ENCODE data around the gene PADI1. TPM values are rescaled to one million over a fixed set of nuclear protein-coding genes. Genes with fewer than 3 reads are reported as not detected.

The PADI1 gene
- total RNA-seq, 4 donors from 2014 or later, result 3.2 to 24.2 (median 6.6) TPM

GRCh38 chr1:17197696-17198095, 7.2 kb upstream of the PADI1 start:
- 89 to 92% methylated on average over 7 of the region's 7 CpGs for WGBS, 2 donors
- intact Hi-C loops (cut with DNase I; ENCODE audit: low total_unique reads), result no loop called here

GRCh38 chr1:17198476-17199258, 6.3 kb upstream of the PADI1 start:
- intact Hi-C loops (cut with DNase I; ENCODE audit: low total_unique reads), result no loop called here
- peak in 1 of 2 donors; percentile 70 for DNase-seq (ENCODE audit: low spot score in 2 of 2)
- TF ChIP-seq POLR2A (IDR thresholded peaks at IDR 0.05) (no peak), CTCF (IDR thresholded peaks at IDR 0.05) (no peak)
- 66 to 69% methylated on average over 9 of the region's 9 CpGs for WGBS, 2 donors
- H3K4me3 ChIP-seq (ENCODE audit: low read depth, poor library complexity, severe bottlenecking), result no peak overlapping the region

More at GRCh38 chr1:17197696-17198095, 7.2 kb upstream of the PADI1 start:
- DNase-seq (ENCODE audit: low spot score in 2 of 2), result peak in 1 of 2 donors; percentile 78
- TF ChIP-seq POLR2A (IDR thresholded peaks at IDR 0.05) (no peak), CTCF (IDR thresholded peaks at IDR 0.05) (no peak)
- no peak overlapping the region for H3K4me3 ChIP-seq (ENCODE audit: low read depth, poor library complexity, severe bottlenecking)

GRCh38 chr1:17199267-17200044, 5.5 kb upstream of the PADI1 start:
- DNase-seq (ENCODE audit: low spot score in 2 of 2), result peak in 1 of 2 donors; percentile 60
- TF ChIP-seq POLR2A (IDR thresholded peaks at IDR 0.05) (no peak), CTCF (IDR thresholded peaks at IDR 0.05) (no peak)
- intact Hi-C loops (cut with DNase I; ENCODE audit: low total_unique reads), result no loop called here
- no peak overlapping the region for H3K4me3 ChIP-seq (ENCODE audit: low read depth, poor library complexity, severe bottlenecking)
- 83 to 87% methylated on average over 9 of the region's 9 CpGs for WGBS, 2 donors

- no peak overlapping the region for H3K4me3 ChIP-seq (ENCODE audit: low read depth, poor library complexity, severe bottlenecking)
- intact Hi-C loops (cut with DNase I; ENCODE audit: low total_unique reads), result no loop called here
- TF ChIP-seq CTCF (IDR thresholded peaks at IDR 0.05) (no peak), POLR2A (IDR thresholded peaks at IDR 0.05) (no peak)
- WGBS, 2 donors, result 76 to 85% methylated on average over 8 of the region's 8 CpGs
- DNase-seq (ENCODE audit: low spot score in 2 of 2), result no peak
These were observed 4.7 kb upstream of the PADI1 start for GRCh38 chr1:17200246-17200645.

- H3K4me3 ChIP-seq (ENCODE audit: low read depth, poor library complexity, severe bottlenecking), result no peak overlapping the region
- WGBS, 2 donors, result 86 to 89% methylated on average over 5 of the region's 5 CpGs
- DNase-seq (ENCODE audit: low spot score in 2 of 2), result no peak
- intact Hi-C loops (cut with DNase I; ENCODE audit: low total_unique reads), result no loop called here
- no peak for TF ChIP-seq CTCF (IDR thresholded peaks at IDR 0.05)
- TF ChIP-seq POLR2A (IDR thresholded peaks at IDR 0.05), result no peak
These were observed 4.2 kb upstream of the PADI1 start for GRCh38 chr1:17200756-17201155.
